Activated T-cell treated with anti-CD3 and anti-CD28 coated beads, Interleukin-2, amount 50 U/mL, for 1 hour (primary cell): ENCODE measurements around the gene ELP5.

ENCODE experiments used
- DNase-seq: peaks from one replicate; pipeline ENCODE4 v3.0.0-alpha.2; 2020

ELP5 gene

DNA sequence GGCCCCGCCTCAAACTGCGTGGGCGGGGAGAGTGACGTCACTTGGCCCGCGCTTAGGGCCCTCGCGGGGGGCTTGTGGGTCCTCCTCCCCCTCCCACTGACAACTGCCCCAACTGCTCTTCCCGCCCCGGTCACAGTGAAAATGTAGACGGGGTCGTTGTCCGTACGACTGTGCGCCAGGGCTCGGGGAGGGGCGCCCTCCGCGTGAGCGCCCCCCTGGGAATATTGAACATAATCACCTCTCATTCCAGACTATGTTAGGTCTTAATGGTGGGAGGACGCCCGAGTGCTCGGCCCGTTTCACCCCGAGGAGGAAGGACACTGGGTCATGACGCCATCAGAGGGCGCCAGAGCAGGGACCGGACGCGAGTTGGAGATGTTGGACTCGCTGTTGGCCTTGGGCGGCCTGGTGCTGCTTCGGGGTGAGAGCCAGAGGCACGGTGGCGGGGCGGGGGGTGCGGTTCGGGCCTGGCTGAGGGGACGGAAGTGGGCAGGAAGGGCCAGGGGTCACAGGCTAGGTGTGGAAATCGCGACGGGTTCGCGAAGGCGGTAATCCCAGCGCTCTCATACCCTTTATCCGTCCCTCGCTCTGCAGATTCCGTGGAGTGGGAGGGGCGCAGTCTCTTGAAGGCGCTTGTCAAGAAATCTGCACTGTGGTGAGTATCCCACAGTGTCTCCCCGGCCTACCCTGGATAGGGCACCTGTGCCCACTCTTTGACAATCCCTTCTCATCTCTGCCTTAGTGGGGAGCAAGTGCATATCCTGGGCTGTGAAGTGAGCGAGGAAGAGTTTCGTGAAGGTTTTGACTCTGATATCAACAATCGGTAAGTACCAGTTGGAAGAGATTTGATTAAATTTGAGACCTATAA is at the start of gene ELP5:
Gene ELP5 (plus strand): TSS at position 40 of the 868 bp plus-strand sequence. CDS start 336 bp downstream, at position 376.
- no peak for DNase-seq

DNA sequence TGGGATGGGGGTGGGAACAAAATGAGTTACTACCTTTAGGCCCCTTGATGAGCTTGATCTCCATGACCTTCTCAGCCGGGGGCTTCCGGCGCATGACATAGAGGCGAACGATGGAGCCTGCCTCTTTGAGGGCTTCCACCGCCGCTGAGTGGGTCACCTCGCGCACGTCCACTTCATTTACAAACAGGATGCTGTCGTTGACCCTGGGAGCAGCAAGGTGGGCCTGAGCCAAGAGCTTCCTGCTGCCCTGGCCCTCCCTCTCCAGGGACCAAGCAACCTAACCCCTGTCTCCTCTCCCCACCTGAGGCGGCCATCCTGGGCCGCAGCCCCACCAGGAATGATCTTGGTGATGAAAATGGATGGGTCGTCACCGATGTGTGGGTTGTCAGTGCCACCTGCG is 48.6 kb upstream of the ELP5 start:
- no peak for DNase-seq

GRCh38 chr17:7204336-7204735 is 47.7 kb upstream of the ELP5 start:
- no peak for DNase-seq

DNA sequence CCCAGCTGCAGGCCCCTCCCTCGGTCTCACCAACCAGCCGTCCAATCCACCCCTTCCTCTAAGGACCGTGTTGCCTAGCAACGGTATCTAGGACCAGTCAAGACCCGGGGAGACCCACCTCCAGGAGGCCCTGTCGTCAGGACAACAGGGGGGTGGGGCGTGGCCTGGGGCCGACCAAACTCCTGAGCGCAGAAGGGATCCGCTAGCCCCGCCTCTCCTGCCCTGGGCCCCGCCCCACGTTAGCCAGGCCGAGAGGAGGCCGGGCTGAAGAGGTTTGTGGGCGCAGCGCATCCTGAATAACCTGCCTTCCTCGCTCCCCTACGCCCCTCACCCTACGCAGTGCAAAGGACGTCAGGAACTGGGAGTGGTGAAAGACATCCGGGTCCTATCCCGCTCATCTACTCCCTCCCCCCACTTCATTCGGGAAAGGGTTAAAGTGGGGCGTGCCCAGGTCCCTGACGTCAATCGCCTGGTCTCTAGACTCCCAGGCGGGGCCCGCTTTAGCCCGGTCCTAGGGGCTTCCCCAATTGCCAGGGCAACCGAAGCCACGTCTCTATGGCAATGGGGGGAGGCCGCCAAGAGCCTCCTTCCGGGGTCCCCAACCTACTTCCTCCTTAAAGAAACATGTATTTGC is 47.1 kb upstream of the ELP5 start:
- DNase-seq: peak; percentile 97

- DNase-seq: no peak
These were observed 46.5 kb upstream of the ELP5 start for GRCh38 chr17:7205561-7205960.

DNA sequence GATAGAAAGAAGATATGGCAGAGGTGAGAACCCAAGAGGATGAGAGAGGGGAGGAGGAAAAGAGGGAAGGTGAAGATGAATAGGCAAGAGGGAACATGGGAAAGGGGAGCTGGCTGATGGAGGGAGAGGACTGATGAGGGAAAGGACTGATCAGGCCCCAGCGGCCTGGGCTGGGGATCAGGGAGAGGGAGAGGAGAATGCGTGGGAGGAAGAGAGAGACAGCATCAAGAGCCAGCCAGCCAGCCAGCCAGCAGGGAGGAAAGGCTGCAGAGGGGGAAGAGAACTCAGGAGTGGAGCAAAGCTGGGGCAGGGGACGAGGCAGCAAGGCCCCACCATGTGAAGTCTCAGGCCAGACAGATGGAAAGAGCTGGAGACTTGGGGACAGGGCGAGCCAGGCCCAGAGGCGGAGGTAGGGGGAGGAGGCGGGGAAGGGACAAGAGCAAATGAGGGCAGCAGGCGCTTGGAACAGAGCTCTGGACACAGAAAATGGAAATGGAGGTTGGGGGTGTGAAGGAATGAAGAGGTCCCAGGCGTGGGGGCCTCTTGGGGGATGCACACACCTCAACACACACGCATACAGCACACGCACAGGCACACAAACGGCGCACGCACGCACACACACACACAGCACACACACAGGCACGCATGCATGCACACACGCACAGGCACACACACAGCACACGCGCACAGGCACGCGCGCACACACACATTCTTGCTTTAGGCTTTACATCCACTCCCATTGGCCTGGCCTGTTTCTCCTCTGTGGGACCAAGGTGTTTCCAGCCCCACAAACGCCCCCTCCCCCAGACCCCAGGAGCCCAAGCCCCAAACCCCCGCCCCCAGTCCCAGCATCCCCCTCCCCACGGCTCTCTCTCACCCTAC is 44.7 kb upstream of the ELP5 start:
- no peak for DNase-seq

GRCh38 chr17:7208027-7208571 is 43.9 kb upstream of the ELP5 start:
- no peak for DNase-seq

DNA sequence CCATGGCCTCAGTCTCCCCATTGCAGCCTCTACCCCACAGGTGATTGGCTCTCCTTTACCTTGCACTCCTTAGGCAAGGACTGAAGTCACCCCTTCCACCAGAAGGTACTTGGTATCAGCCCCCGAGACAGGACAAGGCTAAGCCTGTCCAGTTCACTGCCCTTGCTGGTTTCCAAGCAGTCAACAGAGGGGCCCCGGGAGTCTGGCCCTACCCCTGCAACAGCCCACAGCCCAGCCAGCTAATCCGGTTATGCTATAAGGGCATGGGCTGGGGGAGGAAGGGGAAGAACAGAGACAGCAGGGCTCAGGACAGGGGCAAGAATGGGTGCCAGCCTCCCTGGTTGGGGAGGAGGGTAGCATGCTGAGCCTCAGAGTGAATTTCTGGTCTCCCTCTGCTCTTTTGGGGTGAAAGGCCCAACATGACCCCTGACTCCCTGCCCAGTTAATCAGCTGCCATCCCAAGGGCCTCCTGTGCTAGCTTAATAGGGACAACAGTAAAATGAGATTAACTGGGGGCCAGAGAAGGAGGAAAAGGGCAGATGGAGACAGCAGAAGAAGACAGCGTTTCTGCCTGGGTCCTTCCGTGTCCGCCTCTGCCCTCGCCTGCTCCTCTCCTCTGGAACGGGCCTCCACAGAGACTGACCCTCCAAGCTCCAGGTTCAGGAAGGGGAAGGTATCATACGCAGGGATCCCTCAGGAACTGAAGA is 43.1 kb upstream of the ELP5 start:
- DNase-seq: no peak

DNA sequence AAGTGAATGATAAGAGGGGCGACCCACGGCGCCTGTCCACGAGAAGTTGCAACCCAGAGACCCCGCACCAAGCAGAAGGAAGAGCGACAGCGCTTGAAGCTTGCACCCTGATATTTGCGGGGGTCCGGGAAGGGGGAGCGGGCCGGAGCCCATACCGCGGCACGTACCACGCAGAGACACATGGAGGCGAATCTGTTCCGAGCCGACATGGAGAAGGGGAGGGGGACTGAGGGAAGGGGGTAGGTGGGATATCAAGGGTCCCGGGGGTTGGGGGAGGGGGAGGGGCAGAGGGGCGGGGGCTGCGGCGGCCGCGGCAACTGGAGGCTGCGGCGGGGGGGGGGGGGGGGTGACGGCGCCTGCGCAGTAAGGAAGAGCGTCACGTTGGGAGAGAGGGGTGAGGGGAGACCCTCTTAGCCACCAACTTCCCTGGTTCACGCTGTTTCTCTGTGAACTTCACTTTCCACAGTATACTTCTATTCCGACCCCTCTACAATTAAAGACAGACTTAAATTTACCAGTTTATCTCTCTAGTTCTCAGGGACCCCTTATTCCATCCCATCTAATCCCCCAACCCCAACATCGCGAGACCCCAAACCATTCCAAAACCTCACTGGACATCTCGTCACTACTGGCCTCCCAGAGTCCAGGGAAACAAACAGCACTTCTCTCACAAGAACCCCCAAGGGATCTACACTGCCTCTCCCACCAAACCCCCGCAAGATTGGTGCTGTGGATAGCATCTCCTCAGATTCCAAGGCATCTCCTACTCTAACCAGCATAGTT is 40.3 kb upstream of the ELP5 start:
- no peak for DNase-seq

DNA sequence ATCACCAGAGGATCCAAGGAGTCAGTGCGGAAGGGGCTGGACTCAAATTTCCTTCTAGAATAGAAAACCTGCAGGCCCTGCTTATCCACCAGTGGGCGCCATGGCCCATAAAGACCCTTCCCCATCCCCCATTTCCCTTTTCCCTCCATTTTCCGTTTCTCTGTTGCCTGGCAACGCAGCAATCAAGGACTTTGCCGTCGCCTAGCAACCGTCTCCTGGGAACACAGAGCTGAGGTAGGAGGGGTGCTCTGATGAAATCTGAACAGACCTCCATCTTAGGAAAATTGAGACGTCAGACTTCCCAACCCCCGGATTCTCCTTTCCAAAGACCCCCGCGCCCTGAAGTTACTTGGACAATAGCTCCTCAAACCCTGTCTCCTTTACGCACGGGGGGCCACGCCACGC is 38.1 kb upstream of the ELP5 start:
- DNase-seq: no peak

GRCh38 chr17:7214300-7215135 is 37.5 kb upstream of the ELP5 start:
- DNase-seq: peak; percentile 99

DNA sequence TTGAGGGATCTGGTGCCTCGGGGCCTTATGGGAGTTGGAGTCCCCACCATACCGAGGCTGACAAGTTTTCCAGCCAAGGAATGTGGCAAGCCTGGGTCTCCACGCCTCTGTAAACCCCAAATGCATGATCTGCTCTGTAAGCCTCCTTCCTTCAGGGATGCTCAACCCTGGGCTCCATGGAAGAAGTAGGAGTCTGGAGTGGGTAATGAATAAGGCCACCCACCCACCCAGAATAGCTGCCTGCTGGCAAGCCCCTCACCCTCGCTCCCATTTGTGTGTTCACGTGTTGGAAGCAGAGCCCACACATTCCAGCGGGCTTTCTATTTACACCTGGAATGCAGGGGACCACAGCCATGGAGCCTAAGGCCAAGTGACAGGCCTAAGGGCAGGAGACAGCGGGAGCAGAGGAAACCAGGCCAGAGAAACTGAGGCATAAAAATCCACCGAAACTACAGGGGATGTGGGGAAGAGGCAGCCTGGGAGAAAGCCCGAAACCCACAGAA is 36.8 kb upstream of the ELP5 start:
- no peak for DNase-seq

DNA sequence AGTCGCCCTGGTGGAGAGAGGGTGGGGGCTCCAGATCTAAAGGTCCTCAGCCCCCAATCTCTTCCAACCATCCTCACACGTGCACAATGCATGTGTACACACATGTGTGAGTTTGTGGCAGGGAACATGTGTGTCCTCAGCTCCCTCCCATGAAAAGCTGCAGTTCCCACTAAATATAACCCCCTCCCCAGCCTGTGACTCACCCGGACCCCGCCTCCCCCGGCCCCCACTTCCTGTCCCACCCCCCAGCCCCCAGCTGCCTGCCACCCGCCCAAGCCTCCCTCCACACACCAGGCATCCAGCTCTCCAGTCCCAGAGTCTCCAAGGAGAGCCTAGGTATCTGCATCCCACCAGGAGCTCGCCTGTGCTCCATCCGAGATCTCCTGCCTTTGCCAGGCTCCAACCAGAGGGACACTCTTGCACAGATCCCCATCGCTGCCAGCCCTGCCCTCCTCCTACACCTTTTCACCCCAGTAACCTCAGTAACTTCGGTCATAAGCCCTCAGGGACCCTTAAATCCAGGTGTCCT is 36.3 kb upstream of the ELP5 start:
- DNase-seq: no peak

- no peak for DNase-seq
These were observed 35.5 kb upstream of the ELP5 start for GRCh38 chr17:7216242-7217112.

DNA sequence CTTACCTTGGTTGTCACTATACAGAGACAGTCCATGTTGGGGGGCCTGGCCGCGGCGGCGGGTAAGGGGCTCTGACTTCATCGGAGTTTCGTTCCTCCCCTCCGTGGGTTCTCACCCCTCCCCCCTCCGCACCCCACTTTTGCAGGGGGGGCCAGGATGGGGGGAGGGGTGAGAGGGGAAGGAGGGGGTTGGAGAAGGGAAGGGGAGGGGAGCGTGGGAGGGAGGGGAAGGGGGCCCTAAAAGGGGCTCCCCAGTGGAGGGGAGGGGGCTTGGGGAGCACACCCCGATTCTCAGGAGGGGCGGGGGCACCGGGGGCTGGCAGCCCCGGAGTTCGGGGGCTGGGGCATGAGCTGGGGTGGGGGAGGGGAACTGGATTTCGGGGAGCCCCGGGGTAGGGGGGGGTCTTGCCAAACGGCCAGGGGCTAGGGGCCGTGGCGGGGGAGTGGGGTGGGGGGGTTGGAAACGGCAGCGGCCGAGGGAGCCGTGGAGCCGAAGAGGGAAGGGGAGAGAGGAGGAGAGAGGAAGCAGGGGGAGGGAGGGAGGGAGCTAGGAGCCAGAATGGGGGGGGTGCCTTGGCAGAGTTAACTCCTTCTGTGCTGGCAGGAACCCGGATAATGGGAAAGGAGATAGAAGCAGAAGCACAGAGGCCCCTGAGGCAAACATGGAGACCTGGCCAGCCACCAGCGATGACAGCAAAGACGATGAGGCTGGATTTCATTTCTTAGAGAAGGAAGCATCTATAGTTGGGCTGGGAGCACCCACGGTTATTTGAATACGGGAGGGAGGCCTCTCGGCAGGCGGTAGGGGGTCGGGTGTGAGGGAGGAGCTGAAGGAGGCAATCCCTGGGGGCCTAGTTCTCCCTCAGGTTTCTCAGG is 34.7 kb upstream of the ELP5 start:
- no peak for DNase-seq

DNA sequence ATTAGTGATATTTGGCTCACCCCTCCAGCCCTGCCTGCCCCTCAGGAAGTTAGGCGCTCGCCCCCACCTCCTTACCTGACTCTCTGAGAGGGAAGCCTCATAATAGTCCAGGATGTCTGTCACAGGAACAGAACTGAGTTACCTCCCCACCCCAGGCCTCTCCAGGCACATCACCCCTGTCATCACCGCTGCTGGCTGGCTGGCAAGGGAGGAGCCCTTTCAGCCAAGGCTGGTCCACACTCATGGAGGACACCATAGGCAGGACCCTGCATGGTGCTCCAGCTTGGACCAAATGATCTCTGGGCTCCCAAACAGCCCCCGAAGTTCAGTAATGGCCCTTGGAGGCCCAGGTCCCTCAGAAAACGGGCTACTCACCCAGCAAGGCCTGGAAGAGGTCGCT is 33.8 kb upstream of the ELP5 start:
- no peak for DNase-seq

GRCh38 chr17:7218758-7219157 is 33.3 kb upstream of the ELP5 start:
- DNase-seq: no peak

GRCh38 chr17:7219229-7219811 is 32.7 kb upstream of the ELP5 start:
- no peak for DNase-seq
